GM23248 (cell line): ENCODE results near the gene SUSD2.

Experiments used
- EZH2 ChIP-seq: fragments of 200-600 bp; sonication (generic); IDR thresholded peaks from 2 replicates; pipeline ENCODE4 v1.6.1; 2018; ENCODE audit warnings: antibody characterized with exemption, mild to moderate bottlenecking; ENCODE audit not compliant: insufficient read depth, poor library complexity, severe bottlenecking
- EZH2phosphoT487 ChIP-seq: fragments of 200-600 bp; sonication (generic); IDR thresholded peaks from 2 replicates; pipeline ENCODE4 v1.6.1; 2018; ENCODE audit warnings: antibody characterized with exemption, moderate library complexity, mild to moderate bottlenecking, low read depth; ENCODE audit not compliant: insufficient read depth

DNA sequence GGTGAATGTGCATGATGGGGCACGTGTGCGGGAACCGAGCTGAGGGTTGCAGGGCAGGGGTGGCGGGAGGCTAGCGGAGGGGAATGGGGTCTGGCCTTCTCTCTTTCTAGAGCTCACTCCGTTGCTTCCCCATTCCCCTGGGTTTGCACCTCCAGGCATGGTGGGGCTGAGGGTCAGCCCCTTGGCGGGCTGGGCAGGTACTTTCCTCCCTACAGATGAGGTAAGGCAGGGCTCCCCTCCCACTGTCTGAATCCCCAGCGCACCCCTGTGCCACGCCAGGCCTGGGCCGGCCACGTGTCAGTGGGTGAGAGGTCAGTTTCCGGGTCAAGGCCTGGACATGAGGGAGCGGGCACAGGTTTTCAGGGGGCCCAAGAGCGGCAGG, 8.9 kb downstream of the SUSD2 start:
- TF ChIP-seq EZH2 = no peak
- no peak for TF ChIP-seq EZH2phosphoT487
